ENCODE data around the gene SYT14. TPM values are rescaled to one million over a fixed set of nuclear protein-coding genes. Genes with fewer than 3 reads are reported as not detected.
A peak's percentile ranks its signal among the peaks of the same experiment; 100 is the strongest.

The SYT14 gene
- total RNA-seq, 1 donor from 2014 or later = 16.1 TPM

GRCh38 chr1:209926045-209926444, 12.0 kb upstream of the SYT14 start:
- Histone ChIP-seq H3K9ac (no peak overlapping the region), H3K4me2 (no peak overlapping the region)

GRCh38 chr1:209927466-209927865, 10.6 kb upstream of the SYT14 start:
- no peak overlapping the region for H2AFZ ChIP-seq (replicated peaks)
- no peak overlapping the region for H3K27ac Mint-ChIP-seq
- H3K27me3 ChIP-seq = peaks cover 1% of the 10 kb centered on the region
- no peak overlapping the region for H3K27ac ChIP-seq
- TF ChIP-seq EZH2 (IDR thresholded peaks at IDR 0.05) (no peak), CTCF (IDR thresholded peaks at IDR 0.05) (no peak), EZH2phosphoT487 (IDR thresholded peaks at IDR 0.05) (no peak)
- no peak overlapping the region for H3K9ac ChIP-seq
- H3K4me2 ChIP-seq = no peak overlapping the region
- no peaks in the 10 kb centered on the region for H4K20me1 ChIP-seq (ENCODE audit: low read depth)
- H3K4me3 Mint-ChIP-seq = no peak overlapping the region
- H3K4me3 ChIP-seq = no peak overlapping the region
- no peaks in the 10 kb centered on the region for H3F3A ChIP-seq (ENCODE audit: low read depth)
- H3K79me2 ChIP-seq (ENCODE audit: low read depth) = no peaks in the 10 kb centered on the region
- H3K9me3 Mint-ChIP-seq = no peaks in the 10 kb centered on the region
- H3K27me3 Mint-ChIP-seq (ENCODE audit: insufficient read depth, low read depth) = no peaks in the 10 kb centered on the region
- H3K4me1 ChIP-seq = peaks cover 8% of the 10 kb centered on the region
- H3K4me1 Mint-ChIP-seq = peaks cover 2% of the 10 kb centered on the region
- DNase-seq (ENCODE audit: low spot score) = peak; percentile 28
- H3K36me3 Mint-ChIP-seq = no peaks in the 10 kb centered on the region
- H3K36me3 ChIP-seq = no peaks in the 10 kb centered on the region
- no peaks in the 10 kb centered on the region for H3K9me3 ChIP-seq (ENCODE audit: low read depth)

More at GRCh38 chr1:209926045-209926444, 12.0 kb upstream of the SYT14 start:
- H3K79me2 ChIP-seq (ENCODE audit: low read depth) = no peaks in the 10 kb centered on the region
- DNase-seq (ENCODE audit: low spot score) = no peak
- no peaks in the 10 kb centered on the region for H3K27me3 Mint-ChIP-seq (ENCODE audit: insufficient read depth, low read depth)
- peaks cover 8% of the 10 kb centered on the region for H3K4me1 ChIP-seq
- no peaks in the 10 kb centered on the region for H3K9me3 ChIP-seq (ENCODE audit: low read depth)
- H3F3A ChIP-seq (ENCODE audit: low read depth) = no peaks in the 10 kb centered on the region
- no peak overlapping the region for H3K27ac Mint-ChIP-seq
- H3K36me3 ChIP-seq = no peaks in the 10 kb centered on the region
- no peaks in the 10 kb centered on the region for H3K27me3 ChIP-seq
- no peaks in the 10 kb centered on the region for H3K36me3 Mint-ChIP-seq
- H2AFZ ChIP-seq (replicated peaks) = no peak overlapping the region
- H4K20me1 ChIP-seq (ENCODE audit: low read depth) = no peaks in the 10 kb centered on the region
- no peaks in the 10 kb centered on the region for H3K9me3 Mint-ChIP-seq
- no peak for TF ChIP-seq EZH2 (IDR thresholded peaks at IDR 0.05)
- TF ChIP-seq EZH2phosphoT487 (IDR thresholded peaks at IDR 0.05) = no peak
- no peak for TF ChIP-seq CTCF (IDR thresholded peaks at IDR 0.05)
- no peak overlapping the region for H3K4me3 ChIP-seq
- no peak overlapping the region for H3K27ac ChIP-seq
- H3K4me3 Mint-ChIP-seq = no peak overlapping the region
- H3K4me1 Mint-ChIP-seq = peaks cover 2% of the 10 kb centered on the region

GRCh38 chr1:209929751-209930150, 8.3 kb upstream of the SYT14 start:
- Histone ChIP-seq H3K27ac (no peak overlapping the region), H3K79me2 (ENCODE audit: low read depth) (no peaks in the 10 kb centered on the region), H3K4me1 (peaks cover 8% of the 10 kb centered on the region), H3F3A (ENCODE audit: low read depth) (no peaks in the 10 kb centered on the region), H3K9ac (no peak overlapping the region), H3K9me3 (ENCODE audit: low read depth) (no peaks in the 10 kb centered on the region), H3K36me3 (no peaks in the 10 kb centered on the region), H3K27me3 (peaks cover 17% of the 10 kb centered on the region), H3K4me2 (no peak overlapping the region), H2AFZ (replicated peaks) (no peak overlapping the region), H3K4me3 (no peak overlapping the region), H4K20me1 (ENCODE audit: low read depth) (no peaks in the 10 kb centered on the region)
- Mint-ChIP-seq H3K27me3 (ENCODE audit: insufficient read depth, low read depth) (peaks cover 2% of the 10 kb centered on the region), H3K36me3 (no peaks in the 10 kb centered on the region), H3K9me3 (no peaks in the 10 kb centered on the region), H3K27ac (no peak overlapping the region), H3K4me3 (no peak overlapping the region), H3K4me1 (peaks cover 2% of the 10 kb centered on the region)
- TF ChIP-seq EZH2phosphoT487 (IDR thresholded peaks at IDR 0.05) (no peak), CTCF (IDR thresholded peaks at IDR 0.05) (no peak), EZH2 (IDR thresholded peaks at IDR 0.05) (no peak)
- DNase-seq (ENCODE audit: low spot score) = no peak

All from neural progenitor cell (in vitro differentiated cells).